ENCODE data around the gene TENM3. TPM values are rescaled to one million over a fixed set of nuclear protein-coding genes. Genes with fewer than 3 reads are reported as not detected.

TENM3 gene
- total and polyA plus RNA-seq, 5 donors from 2014 or later: not detected

- H3K36me3 ChIP-seq (ENCODE audit: control insufficient read depth, insufficient read depth, low read length): no peaks in the 10 kb centered on the region
- H3K4me3 Mint-ChIP-seq: no peak overlapping the region
- no peaks in the 10 kb centered on the region for H3K4me1 ChIP-seq (ENCODE audit: control insufficient read depth, insufficient read depth, low read length, poor library complexity, severe bottlenecking)
- H3K27ac ChIP-seq (ENCODE audit: insufficient read depth, low read length, poor library complexity, severe bottlenecking): no peak overlapping the region
- H3K9me3 ChIP-seq (ENCODE audit: control insufficient read depth in 2 of 2, low read length in 2 of 2): peaks cover 0 to 2% of the 10 kb centered on the region in 2 experiments
- H3K4me1 Mint-ChIP-seq: no peaks in the 10 kb centered on the region
- H3K9me3 Mint-ChIP-seq: peaks cover 0 to 8% (median 2%) of the 10 kb centered on the region in 7 donors
- no peak overlapping the region for H3K27ac Mint-ChIP-seq
- H3K4me3 ChIP-seq (ENCODE audit: low read depth, low read length): no peak overlapping the region
- no peaks in the 10 kb centered on the region for H3K27me3 Mint-ChIP-seq
- DNase-seq (no peak), ATAC-seq (ENCODE audit: low read depth in 2 of 2) (no peak)
- no peaks in the 10 kb centered on the region for H3K36me3 Mint-ChIP-seq
- H3K27me3 ChIP-seq (ENCODE audit: control insufficient read depth, insufficient read depth, low read length): no peaks in the 10 kb centered on the region
Observed at GRCh38 chr4:182258441-182259000, 15.3 kb downstream of the TENM3 start.

- DNase-seq (no peak), ATAC-seq (ENCODE audit: low read depth in 2 of 2) (no peak)
- H3K4me3 Mint-ChIP-seq: no peak overlapping the region
- peaks cover 0 to 8% (median 2%) of the 10 kb centered on the region in 7 donors for H3K9me3 Mint-ChIP-seq
- H3K4me1 Mint-ChIP-seq: no peaks in the 10 kb centered on the region
- peaks cover 0 to 2% of the 10 kb centered on the region in 2 experiments for H3K9me3 ChIP-seq (ENCODE audit: control insufficient read depth in 2 of 2, low read length in 2 of 2)
- H3K27me3 ChIP-seq (ENCODE audit: control insufficient read depth, insufficient read depth, low read length): no peaks in the 10 kb centered on the region
- H3K27ac Mint-ChIP-seq: no peak overlapping the region
- no peak overlapping the region for H3K4me3 ChIP-seq (ENCODE audit: low read depth, low read length)
- H3K4me1 ChIP-seq (ENCODE audit: control insufficient read depth, insufficient read depth, low read length, poor library complexity, severe bottlenecking): no peaks in the 10 kb centered on the region
- no peaks in the 10 kb centered on the region for H3K27me3 Mint-ChIP-seq
- no peak overlapping the region for H3K27ac ChIP-seq (ENCODE audit: insufficient read depth, low read length, poor library complexity, severe bottlenecking)
- H3K36me3 ChIP-seq (ENCODE audit: control insufficient read depth, insufficient read depth, low read length): no peaks in the 10 kb centered on the region
- H3K36me3 Mint-ChIP-seq: no peaks in the 10 kb centered on the region
Observed at GRCh38 chr4:182261651-182262223, 18.5 kb downstream of the TENM3 start.

- no peak overlapping the region for H3K27ac Mint-ChIP-seq
- H3K4me1 ChIP-seq (ENCODE audit: control insufficient read depth, insufficient read depth, low read length, poor library complexity, severe bottlenecking): no peaks in the 10 kb centered on the region
- no peak overlapping the region for H3K4me3 Mint-ChIP-seq
- H3K27ac ChIP-seq (ENCODE audit: insufficient read depth, low read length, poor library complexity, severe bottlenecking): no peak overlapping the region
- no peaks in the 10 kb centered on the region for H3K27me3 ChIP-seq (ENCODE audit: control insufficient read depth, insufficient read depth, low read length)
- DNase-seq: no peak
- no peak for ATAC-seq (ENCODE audit: low read depth in 2 of 2)
- no peaks in the 10 kb centered on the region for H3K36me3 Mint-ChIP-seq
- peaks cover 0 to 8% (median 3%) of the 10 kb centered on the region in 7 donors for H3K9me3 Mint-ChIP-seq
- H3K4me3 ChIP-seq (ENCODE audit: low read depth, low read length): no peak overlapping the region
- H3K9me3 ChIP-seq (ENCODE audit: control insufficient read depth in 2 of 2, low read length in 2 of 2): peaks cover 0 to 2% of the 10 kb centered on the region in 2 experiments
- no peaks in the 10 kb centered on the region for H3K4me1 Mint-ChIP-seq
- no peaks in the 10 kb centered on the region for H3K27me3 Mint-ChIP-seq
- no peaks in the 10 kb centered on the region for H3K36me3 ChIP-seq (ENCODE audit: control insufficient read depth, insufficient read depth, low read length)
Observed at GRCh38 chr4:182263562-182263961, 20.4 kb downstream of the TENM3 start.

- no peaks in the 10 kb centered on the region for H3K36me3 ChIP-seq (ENCODE audit: control insufficient read depth, insufficient read depth, low read length)
- no peaks in the 10 kb centered on the region for H3K27me3 ChIP-seq (ENCODE audit: control insufficient read depth, insufficient read depth, low read length)
- Mint-ChIP-seq H3K4me3 (no peak overlapping the region), H3K36me3 (no peaks in the 10 kb centered on the region), H3K27ac (no peak overlapping the region), H3K4me1 (no peaks in the 10 kb centered on the region), H3K27me3 (no peaks in the 10 kb centered on the region), H3K9me3 (peaks cover 0 to 8% (median 3%) of the 10 kb centered on the region in 7 donors)
- H3K4me1 ChIP-seq (ENCODE audit: control insufficient read depth, insufficient read depth, low read length, poor library complexity, severe bottlenecking): no peaks in the 10 kb centered on the region
- ATAC-seq (ENCODE audit: low read depth in 2 of 2) (no peak), DNase-seq (no peak)
- peaks cover 0 to 2% of the 10 kb centered on the region in 2 experiments for H3K9me3 ChIP-seq (ENCODE audit: control insufficient read depth in 2 of 2, low read length in 2 of 2)
- H3K4me3 ChIP-seq (ENCODE audit: low read depth, low read length): no peak overlapping the region
- H3K27ac ChIP-seq (ENCODE audit: insufficient read depth, low read length, poor library complexity, severe bottlenecking): no peak overlapping the region
Observed at GRCh38 chr4:182264139-182264752, 21.0 kb downstream of the TENM3 start.

GRCh38 chr4:182265881-182266280, 22.7 kb downstream of the TENM3 start:
- H3K27me3 Mint-ChIP-seq: no peaks in the 10 kb centered on the region
- no peak overlapping the region for H3K27ac Mint-ChIP-seq
- no peak overlapping the region for H3K27ac ChIP-seq (ENCODE audit: insufficient read depth, low read length, poor library complexity, severe bottlenecking)
- H3K4me3 ChIP-seq (ENCODE audit: low read depth, low read length): no peak overlapping the region
- no peak for DNase-seq
- peaks cover 0 to 2% of the 10 kb centered on the region in 2 experiments for H3K9me3 ChIP-seq (ENCODE audit: control insufficient read depth in 2 of 2, low read length in 2 of 2)
- H3K36me3 Mint-ChIP-seq: no peaks in the 10 kb centered on the region
- H3K4me1 ChIP-seq (ENCODE audit: control insufficient read depth, insufficient read depth, low read length, poor library complexity, severe bottlenecking): no peaks in the 10 kb centered on the region
- peaks cover 0 to 8% (median 3%) of the 10 kb centered on the region in 7 donors for H3K9me3 Mint-ChIP-seq
- no peaks in the 10 kb centered on the region for H3K27me3 ChIP-seq (ENCODE audit: control insufficient read depth, insufficient read depth, low read length)
- no peaks in the 10 kb centered on the region for H3K36me3 ChIP-seq (ENCODE audit: control insufficient read depth, insufficient read depth, low read length)
- no peak for ATAC-seq (ENCODE audit: low read depth in 2 of 2)
- no peak overlapping the region for H3K4me3 Mint-ChIP-seq
- H3K4me1 Mint-ChIP-seq: no peaks in the 10 kb centered on the region

- Histone ChIP-seq H3K27ac (ENCODE audit: insufficient read depth, low read length, poor library complexity, severe bottlenecking) (no peak overlapping the region), H3K9me3 (ENCODE audit: control insufficient read depth in 2 of 2, low read length in 2 of 2) (peaks cover 0 to 2% of the 10 kb centered on the region in 2 experiments), H3K4me3 (ENCODE audit: low read depth, low read length) (no peak overlapping the region), H3K4me1 (ENCODE audit: control insufficient read depth, insufficient read depth, low read length, poor library complexity, severe bottlenecking) (no peaks in the 10 kb centered on the region), H3K27me3 (ENCODE audit: control insufficient read depth, insufficient read depth, low read length) (no peaks in the 10 kb centered on the region), H3K36me3 (ENCODE audit: control insufficient read depth, insufficient read depth, low read length) (no peaks in the 10 kb centered on the region)
- Mint-ChIP-seq H3K9me3 (peaks cover 0 to 4% (median 2%) of the 10 kb centered on the region in 7 donors), H3K27me3 (no peaks in the 10 kb centered on the region), H3K4me1 (no peaks in the 10 kb centered on the region), H3K36me3 (no peaks in the 10 kb centered on the region), H3K27ac (no peak overlapping the region), H3K4me3 (no peak overlapping the region)
- ATAC-seq (ENCODE audit: low read depth in 2 of 2) (no peak), DNase-seq (no peak)
Observed at GRCh38 chr4:182267048-182267447, 23.8 kb downstream of the TENM3 start.

GRCh38 chr4:182268966-182269365, 25.8 kb downstream of the TENM3 start:
- Histone ChIP-seq H3K4me3 (ENCODE audit: low read depth, low read length) (no peak overlapping the region), H3K9me3 (ENCODE audit: control insufficient read depth in 2 of 2, low read length in 2 of 2) (no peaks in the 10 kb centered on the region), H3K27me3 (ENCODE audit: control insufficient read depth, insufficient read depth, low read length) (no peaks in the 10 kb centered on the region), H3K36me3 (ENCODE audit: control insufficient read depth, insufficient read depth, low read length) (no peaks in the 10 kb centered on the region), H3K27ac (ENCODE audit: insufficient read depth, low read length, poor library complexity, severe bottlenecking) (no peak overlapping the region), H3K4me1 (ENCODE audit: control insufficient read depth, insufficient read depth, low read length, poor library complexity, severe bottlenecking) (no peaks in the 10 kb centered on the region)
- Mint-ChIP-seq H3K36me3 (no peaks in the 10 kb centered on the region), H3K27me3 (no peaks in the 10 kb centered on the region), H3K9me3 (peaks cover 0 to 4% (median 2%) of the 10 kb centered on the region in 7 donors), H3K4me3 (no peak overlapping the region), H3K27ac (no peak overlapping the region), H3K4me1 (no peaks in the 10 kb centered on the region)
- ATAC-seq (ENCODE audit: low read depth in 2 of 2) (no peak), DNase-seq (no peak)

GRCh38 chr4:182271731-182272130, 28.5 kb downstream of the TENM3 start:
- no peak for DNase-seq
- no peaks in the 10 kb centered on the region for H3K27me3 Mint-ChIP-seq
- ATAC-seq (ENCODE audit: low read depth in 2 of 2): no peak
- no peaks in the 10 kb centered on the region for H3K36me3 ChIP-seq (ENCODE audit: control insufficient read depth, insufficient read depth, low read length)
- H3K4me3 Mint-ChIP-seq: no peak overlapping the region
- H3K36me3 Mint-ChIP-seq: no peaks in the 10 kb centered on the region
- no peak overlapping the region for H3K27ac ChIP-seq (ENCODE audit: insufficient read depth, low read length, poor library complexity, severe bottlenecking)
- H3K4me1 Mint-ChIP-seq: no peaks in the 10 kb centered on the region
- H3K9me3 Mint-ChIP-seq: peaks cover 0 to 5% (median 3%) of the 10 kb centered on the region in 7 donors
- no peaks in the 10 kb centered on the region for H3K27me3 ChIP-seq (ENCODE audit: control insufficient read depth, insufficient read depth, low read length)
- no peak overlapping the region for H3K27ac Mint-ChIP-seq
- no peaks in the 10 kb centered on the region for H3K9me3 ChIP-seq (ENCODE audit: control insufficient read depth in 2 of 2, low read length in 2 of 2)
- H3K4me1 ChIP-seq (ENCODE audit: control insufficient read depth, insufficient read depth, low read length, poor library complexity, severe bottlenecking): no peaks in the 10 kb centered on the region
- no peak overlapping the region for H3K4me3 ChIP-seq (ENCODE audit: low read depth, low read length)
